ENCODE data around the gene PTRH1.
"Not testable (repeated sequence)": the region's sequence is repeated elsewhere in the genome, so short reads cannot be mapped to it uniquely, and the experiment has no call there.

Gene PTRH1, protein sequence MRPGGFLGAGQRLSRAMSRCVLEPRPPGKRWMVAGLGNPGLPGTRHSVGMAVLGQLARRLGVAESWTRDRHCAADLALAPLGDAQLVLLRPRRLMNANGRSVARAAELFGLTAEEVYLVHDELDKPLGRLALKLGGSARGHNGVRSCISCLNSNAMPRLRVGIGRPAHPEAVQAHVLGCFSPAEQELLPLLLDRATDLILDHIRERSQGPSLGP

DNA sequence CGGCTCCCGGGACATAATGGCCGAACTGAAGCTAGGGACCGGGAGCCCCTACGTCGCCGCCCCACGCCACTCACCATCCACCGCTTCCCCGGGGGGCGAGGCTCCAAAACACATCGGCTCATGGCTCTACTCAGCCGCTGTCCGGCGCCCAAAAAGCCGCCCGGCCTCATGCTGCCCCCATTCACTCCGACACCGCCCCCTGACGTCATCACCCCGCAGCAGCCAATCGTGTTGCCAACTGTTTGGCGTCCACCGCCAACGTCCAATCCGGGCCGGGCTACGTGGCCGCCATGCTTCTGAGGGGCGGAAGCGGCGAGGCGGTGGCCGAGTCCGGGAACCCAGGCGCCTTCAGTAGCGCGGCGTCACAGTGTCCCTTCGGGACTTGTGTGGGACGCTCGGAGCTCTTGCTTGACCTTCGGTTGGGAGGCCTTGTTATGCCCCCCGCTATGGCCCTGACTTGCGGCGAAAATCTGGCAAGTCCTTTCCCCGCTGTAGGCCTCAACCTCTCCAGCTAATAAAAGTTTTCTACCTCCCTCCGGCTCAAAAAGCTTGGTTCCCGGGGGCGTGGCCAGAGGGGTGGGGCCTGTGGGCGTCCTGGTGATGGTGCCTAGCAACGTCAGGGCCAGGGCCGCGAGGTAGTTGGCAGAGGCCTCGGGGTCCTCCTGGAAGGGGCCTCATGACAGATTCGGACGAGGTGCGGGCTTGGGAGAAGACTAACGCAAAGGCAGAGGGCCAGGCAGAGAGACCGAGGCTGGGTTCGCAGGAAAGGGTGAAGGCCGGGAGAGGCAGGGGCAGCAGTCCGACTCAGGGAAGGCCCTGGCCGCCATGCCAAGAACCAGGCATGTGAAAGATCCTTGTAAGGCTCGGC lies at the start of gene PTRH1, which contains the start of gene TTC16:
Gene PTRH1, minus strand, starts transcription at position 194 of the 868 bp plus-strand sequence. Its CDS starts 24 bp downstream, at position 170.
Gene TTC16, plus strand, starts transcription at position 610 of the 868 bp plus-strand sequence. Its CDS starts 67 bp downstream, at position 677.
- peak; percentile 98 for DNase-seq

DNA sequence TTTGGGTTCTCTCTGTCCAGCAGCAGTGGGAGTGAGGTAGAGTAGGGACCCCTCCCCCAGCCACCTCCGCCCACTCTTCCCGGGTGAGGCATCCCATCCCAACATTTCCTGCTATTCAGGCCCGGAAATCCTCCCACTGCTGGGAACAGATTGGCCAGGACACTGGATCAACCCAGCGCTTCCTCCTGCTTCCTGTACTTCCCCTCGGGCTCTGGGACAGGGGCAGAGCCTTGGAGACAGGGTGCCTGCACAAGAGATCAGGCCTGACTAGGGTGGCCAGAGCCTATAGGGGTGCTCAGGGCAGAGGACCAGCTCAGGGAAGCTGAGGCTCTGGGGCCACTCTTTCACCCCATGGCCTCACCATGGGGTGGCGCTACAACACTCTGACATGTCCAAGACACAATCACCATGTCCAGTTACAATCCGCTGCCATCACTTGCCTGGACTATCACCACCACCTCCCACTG lies 48.5 kb upstream of the PTRH1 start:
- no peak for DNase-seq

DNA sequence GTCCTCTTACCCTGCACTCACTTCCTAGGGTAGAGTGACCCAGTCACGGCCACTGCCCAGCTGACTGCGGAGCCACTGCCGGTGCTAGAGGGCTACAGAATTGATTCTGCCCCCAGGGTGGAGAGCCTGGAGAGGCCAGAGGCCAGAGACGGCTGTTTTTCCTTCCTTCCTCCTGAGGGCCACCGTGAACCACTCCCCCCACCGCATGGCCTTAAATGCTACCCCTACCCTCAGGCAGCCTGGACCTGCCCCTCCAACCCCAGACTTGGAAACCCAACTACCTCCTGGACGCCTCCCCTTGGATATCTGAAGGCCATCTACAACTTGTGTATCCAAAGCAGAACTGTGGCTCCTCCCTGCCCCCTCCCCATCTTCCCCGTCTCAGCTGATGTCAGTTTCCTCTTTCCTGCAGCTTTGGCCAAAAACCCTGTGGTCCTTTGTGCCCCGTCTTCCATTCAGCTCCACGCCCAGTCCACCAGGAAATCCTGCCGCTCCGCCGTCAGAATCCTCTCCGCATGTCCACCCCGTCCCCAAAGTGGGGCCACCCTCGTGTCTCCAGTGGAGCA lies 46.7 kb upstream of the PTRH1 start:
- DNase-seq = no peak

DNA sequence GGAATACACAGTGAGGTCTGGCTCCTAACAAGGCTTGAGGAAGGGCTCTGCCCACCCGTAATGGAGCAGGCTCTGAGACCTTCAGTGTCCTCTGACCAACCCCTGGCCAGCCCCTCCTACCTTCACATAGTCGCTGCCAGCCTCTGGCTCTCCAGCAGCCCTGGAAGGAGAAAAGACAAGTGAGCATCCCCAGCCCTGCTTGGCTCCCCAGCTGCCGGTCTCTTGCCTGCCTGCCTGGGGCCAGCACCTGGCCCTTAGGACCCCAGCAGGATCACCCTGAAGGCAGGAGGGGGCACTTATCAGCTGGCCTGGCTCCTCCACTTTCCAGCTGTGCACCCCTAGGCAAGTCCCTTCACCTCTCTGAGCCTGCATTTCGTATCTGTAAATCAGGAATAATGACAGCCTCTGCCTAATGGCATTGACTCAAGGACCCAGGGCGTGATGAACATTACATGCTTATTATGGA lies 46.1 kb upstream of the PTRH1 start:
- DNase-seq = no peak

DNA sequence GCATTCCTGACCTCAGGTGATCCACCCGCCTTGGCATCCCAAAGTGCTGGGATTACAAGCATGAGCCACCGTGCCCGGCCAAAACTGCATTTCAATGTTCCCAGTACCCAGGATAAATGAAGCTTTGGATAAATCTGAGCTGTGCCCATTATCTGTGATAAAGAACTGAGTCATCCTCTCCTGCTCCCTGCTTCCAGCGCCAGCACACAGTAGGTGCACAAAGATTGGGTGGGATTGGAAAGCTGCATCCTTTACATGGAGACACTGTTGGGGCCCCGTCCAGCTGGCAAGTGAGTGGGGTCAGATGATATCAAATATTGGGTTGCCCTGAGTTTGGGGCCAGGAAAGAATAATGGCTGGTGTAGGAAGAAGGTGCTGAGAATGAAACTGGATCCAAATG lies 45.6 kb upstream of the PTRH1 start:
- DNase-seq = no peak

DNA sequence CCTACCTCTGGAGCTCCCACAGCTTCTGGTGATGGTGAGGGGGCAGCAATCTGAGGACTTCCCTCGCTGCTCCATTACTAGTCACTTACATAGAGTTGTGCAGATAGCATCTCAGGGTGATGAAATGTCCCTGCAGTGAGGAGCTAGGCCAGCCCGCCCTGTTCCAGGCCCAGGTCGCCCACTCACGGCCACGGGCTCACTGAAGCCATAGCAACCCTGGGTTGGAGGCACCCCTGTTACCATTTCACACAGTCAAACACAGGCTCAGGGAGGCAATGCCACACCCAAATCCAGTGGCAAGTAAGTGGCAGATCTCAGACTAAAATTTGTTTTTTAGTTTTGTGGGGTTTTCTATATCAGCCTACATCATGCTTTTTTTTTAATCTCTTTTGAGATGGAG lies 43.4 kb upstream of the PTRH1 start:
- no peak for DNase-seq

DNA sequence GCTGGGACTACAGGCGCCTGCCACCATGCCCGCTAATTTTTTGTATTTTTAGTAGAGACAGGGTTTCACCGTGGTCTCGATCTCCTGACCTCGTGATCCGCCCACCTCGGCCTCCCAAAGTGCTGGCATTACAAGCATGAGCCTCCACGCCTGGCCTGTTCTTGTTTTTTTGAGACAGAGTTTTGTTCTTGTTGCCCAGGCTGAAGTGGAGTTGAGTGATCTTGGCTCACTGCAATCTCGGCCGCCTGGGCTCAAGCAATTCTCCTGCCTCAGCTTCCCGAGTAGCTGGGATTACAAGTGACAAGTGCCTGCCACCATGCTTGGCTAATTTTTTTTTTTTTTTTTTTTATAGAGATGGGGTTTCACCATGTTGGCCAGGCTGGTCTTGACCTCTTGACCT lies 41.3 kb upstream of the PTRH1 start:
- DNase-seq = not testable (repeated sequence)

DNA sequence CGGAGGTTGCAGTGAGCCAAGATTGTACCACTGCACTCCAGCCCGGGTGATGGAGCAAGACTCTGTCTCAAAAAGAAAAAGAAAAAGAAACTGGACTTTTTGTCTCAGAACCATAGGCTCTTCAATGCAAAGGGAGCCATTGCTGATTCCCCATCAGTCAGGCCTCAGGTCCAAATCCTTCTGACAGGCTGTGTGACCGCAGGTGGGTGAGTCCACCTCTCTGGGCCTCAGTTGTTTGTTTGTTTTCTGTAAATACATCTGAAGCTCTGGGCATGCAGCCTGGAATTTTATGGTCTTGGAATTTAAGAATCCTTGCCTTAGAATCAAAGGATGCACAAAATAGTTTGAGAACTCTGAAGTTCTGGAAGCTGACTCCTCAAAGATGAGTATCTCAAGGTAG lies 40.8 kb upstream of the PTRH1 start:
- no peak for DNase-seq

DNA sequence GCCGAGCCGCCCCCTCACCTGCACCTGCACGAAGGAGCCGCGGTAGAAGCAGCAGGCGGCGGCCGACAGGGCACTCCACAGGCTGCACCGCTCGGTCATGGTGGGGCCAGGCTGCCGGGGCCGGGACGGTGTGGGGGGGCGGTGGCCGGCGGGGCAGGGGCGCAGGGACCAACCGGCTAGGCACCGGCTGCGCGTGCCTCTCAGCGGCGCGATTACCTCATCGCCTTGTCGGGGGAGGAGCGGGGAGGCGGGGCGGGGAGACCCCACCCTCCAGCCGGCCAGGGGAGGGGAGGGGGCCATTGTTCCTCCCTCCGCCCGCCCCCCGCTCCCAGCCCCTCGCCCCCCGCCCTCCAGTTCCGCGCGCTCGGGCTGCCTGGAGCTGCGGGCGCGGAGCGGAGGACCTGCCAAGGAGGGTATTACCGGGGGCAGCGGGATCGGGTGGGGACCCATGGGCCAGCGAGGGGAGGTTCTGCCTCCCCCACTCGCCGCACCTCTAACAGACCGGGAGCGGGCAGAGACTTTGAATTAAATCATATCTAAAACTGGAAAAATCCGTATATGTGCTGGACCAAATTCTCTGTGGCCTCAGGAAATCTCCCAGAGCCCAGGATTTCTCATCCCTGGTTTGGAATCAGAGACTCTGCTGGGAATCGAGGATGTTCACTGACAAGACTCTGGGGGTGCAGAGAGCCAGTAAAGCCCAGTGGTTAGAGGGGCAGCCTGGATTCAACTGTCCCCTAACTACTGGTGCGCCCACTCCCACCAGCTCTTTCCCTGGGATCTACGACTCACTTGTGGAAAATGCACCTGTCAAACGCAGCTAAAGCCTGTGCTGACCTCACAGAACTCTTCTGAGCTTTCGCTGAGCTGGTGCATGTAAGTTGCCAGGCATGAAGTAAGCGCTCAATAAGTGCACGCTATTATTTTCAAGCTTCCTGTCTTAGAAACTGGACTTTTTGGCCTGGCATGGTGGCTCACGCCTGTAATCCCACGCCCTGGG lies 39.9 kb upstream of the PTRH1 start:
- DNase-seq = no peak

DNA sequence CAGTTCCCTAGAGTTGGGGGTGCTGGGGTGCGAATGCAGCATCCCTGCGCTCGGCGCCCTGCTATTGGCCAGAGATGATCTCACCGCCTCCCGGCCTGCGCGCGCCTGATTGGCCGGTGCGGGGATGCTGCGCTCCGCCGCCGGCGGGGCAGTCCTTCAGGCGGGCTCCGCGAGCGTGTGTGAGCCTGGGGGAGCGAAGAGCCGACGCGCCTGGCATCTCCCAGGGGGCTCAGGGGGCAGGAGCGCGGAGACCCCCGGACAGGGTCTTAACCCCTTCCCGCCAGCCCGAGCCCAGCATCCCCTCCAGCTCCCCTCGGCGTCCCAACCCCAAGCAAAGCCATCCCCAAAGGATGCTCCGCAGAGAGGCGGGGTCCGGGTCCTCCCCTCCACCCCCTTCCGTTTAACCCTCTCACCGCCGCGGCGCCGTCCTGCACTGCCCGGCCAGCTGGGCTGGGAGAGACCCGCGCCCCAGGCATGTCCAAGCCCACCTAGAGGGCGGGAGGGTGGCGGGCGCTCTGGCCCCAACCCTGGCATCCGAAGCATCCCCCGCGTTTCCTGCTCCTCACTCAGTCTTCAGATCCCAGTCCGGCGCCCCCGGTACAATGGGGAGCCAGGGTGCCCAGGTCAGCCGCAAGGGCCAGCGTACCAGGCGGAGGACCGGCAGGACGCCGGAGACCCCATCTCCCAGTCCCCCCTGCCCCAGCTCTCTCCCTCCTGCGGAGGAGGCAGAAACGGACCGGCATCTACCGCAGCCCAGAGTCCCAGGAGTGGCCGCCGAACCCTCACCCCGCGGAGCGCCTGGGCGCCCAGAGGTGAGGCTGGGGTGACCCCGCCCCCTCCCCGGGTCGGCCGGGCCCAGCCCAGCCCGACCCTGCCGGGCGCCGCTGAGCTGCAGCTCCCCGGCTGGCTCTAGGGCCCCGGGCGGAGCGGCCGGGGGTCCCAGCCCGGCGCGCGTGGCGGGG lies 38.9 kb upstream of the PTRH1 start:
- no peak for DNase-seq

DNA sequence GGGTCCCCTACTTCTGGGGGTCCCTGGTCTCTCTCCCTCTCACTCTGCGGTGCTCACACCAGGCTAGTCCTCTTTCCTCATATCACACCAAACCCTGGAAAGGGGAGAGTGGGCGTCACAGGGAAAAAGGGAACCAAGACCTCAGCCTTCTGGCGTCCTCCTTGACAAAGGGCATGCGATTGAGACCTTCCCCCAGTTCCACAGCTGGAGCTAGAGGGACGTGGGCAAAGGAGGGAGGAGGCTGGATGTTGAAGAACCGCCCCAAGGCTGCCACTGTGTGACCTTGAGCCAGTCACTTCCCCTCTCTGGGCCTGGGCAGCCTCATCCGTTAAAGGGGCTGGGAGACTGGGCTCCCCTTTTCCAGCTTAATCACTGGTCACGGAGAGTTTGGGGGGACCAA lies 38.2 kb upstream of the PTRH1 start:
- no peak for DNase-seq

DNA sequence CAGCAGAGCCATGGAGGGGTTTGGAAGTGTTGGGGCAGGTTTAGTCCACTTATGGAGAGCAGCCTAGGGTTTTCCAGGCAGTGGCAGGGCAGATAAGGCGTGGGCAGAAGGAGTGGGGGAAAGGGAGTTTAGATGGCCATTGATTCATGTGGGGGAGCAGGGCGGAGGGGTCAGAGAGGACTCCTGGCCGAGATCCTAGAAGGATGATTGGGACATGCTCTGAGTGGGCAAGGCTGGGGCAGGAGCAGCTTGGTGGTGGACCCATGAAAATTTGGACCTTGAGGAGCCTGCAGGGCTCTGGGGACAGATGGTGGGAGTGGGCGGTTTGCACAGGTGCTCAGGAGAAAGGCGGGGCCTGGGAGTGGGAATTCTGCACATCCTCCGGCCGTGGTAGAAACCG lies 37.7 kb upstream of the PTRH1 start:
- no peak for DNase-seq

DNA sequence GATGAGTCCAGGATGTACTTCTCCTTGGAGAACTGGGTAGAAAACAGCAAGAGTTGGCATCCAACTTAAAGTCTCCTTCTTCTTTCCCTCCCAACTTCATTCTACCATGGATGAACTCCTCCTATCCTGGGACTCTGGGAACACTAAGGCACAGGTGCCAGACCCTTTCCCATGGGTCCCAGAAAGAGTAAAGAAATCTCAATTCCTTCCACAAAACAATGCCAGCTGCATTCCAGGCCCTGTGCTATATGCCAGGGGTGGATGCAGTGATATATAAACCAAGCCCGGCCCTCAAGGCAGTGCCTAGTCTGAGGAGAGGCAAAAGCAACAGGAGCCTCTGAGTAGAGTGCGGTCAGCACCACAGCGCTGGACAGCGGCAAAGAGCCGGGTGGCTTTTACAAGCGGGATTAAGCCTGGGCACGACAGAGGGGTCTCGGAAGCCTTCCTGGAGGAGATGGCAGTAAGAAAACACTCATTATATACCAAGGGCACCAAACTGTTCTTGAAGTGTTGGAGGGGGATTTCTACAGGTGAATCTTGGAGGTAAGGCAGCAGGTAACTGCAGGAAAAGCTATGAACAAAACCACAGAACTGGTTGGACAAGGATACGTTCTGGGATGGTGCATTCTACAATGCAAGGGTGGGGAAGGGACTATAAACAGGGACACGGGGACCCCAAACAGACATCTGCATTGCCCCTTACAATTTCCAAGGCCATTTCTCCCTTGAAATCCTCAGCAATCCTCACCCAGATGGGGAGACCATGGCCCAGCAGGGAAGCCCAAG lies 36.0 kb upstream of the PTRH1 start:
- DNase-seq = no peak

DNA sequence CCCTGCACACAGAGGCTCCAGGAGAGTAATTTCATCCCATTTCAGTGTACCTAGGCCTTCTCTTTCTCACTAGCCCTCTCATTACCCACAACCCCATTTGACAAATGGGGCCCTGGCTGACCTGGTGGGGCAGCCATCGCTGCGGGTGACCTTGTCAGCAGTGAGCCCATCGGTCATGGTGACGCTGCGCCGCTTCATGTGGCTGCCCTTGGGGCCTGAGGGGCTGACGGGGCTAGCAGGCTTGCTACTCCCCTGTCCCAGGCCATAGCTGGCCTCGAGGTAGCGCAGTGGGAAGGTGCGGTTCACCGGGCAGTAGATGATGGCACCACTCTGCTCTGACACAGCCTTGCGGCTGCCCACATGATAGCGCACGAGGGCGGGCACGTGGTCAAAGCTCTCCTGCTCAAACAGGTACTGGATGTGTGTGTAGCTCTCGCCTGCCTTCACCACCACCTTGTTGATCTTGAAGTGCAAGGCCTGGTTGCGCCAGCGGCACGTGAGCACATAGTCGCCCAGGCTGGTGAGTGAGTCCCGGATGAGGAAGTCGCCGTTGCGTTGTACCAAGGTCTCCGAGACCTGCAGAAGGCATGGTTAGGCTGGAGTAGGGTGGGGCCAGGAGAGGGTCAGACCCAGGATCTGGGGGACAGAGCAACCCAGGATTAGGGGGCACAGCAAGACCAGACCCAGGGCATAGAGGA lies 33.8 kb upstream of the PTRH1 start:
- DNase-seq = no peak

DNA sequence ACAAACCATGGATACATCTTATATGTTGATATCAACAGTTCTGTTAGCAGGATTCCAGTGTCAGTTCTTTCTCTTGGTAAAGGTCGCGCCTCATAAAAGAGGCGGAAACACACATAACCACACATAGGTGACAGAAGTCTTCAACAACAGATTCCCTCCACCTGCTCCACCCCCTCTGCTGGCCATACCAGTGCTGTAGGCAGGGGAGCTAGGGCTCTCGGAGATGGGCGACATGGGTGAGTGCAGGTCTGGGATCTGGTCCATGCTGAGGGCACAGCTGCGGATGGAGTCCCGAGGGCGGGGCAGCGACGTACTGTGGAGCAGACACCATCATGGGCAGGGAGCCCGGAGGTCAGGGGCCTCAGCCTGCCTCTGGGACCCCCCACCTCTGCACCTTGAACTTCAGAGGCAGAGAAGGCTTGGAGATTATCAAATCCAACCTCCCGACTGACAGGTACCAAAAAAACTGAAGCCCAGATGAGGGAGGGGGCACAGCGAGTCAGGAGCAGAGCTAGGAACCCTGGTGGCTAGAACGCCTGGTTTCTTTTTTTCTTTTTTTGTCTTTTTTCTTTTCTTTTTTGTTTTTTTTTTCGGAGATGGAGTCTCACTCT lies 31.6 kb upstream of the PTRH1 start:
- no peak for DNase-seq

DNA sequence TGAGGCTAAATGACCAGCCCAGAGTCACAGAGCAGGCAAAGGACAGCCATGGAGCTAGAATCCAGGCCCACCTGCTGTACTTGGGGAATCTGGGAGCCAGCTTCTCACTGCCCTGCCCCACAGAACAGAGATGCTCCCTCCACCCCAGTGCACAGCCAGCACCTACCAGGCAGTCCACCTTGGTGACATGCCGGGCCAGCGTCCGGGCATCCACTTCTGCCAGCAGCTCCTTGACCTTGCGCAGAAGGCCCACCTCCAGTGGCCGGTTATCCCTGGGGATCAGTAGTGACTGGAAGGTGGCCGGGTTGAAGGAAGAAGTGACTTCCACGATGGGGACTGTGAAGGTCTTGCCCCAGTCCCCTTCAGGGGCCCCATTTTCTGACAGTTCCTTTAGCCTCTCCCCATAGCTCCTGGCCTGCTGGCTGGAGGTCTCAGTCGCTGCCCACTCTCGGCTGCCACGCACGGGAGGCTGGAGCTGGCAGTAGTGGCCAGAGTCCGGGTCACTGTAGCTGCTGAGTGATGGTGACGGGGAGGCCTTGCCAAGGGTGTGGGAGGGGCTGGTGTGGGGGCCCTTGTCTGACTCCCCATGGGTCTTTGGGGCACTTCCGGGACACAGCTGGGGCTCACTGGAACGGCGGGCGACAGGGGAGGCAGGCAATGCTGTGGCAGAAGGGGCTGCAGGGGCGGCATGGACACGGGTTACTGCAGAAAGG lies 29.1 kb upstream of the PTRH1 start:
- no peak for DNase-seq

DNA sequence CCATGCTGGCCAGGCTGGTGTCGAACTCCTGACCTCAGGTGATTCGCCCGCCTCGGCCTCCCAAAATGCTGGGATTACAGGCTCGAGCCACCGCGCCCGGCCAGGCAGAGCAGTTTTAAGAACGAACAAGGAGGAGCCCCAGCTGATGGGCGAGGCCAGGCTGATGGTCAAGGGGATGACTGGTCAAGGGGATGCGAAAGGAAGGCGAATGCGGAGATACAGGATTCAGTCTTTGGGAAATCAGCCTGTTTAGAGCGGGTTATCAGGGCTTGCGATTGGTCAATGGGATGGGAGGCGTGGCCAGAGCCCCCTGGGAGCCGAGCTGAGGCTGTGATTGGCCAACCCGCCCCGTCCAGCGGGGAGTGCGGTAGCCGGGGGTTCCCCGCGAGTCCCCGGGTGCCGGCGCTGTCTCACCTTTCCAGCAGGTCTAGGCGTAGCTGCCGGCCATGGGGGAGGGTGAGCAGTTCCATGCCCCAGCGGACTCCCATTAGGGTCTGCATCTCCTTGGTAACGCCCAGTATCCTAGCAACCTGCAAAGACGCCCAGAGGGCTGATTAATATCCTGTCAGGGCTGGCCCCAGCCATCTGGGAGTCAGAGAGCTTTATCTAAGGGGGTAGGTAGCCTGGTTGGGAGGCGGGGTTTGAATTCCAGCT lies 27.1 kb upstream of the PTRH1 start:
- no peak for DNase-seq

DNA sequence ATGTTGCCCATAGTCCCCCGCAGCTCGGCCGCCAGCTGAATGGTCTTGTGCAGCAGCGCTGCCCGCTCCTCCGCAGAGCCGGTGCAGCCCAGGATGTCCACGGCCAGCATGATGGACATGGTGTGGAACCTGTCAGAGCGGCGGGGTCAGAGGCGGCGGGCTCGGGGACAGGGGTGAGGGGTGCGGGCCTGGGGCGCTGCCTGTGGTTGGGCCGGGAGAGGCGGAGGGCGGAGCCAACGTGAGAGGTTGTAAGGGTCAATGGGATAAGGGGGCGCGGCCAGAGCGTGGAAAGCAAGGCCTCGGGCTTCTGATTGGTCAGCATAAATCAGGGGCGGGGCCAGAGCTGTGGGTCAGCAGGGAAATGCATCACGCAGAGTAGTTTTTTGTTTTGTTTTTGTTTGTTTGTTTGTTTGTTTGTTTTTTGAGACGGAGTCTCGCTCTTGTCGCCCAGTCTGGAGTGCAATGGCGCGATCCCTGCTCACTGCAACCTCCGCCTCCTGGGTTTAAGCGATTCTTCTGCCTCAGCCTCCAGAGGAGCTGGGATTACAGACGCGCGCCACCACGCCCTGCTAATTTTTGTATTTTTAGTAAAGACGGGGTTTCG lies 26.5 kb upstream of the PTRH1 start:
- no peak for DNase-seq
